ENCODE measurements around the gene NRG3. TPM values are rescaled to one million over a fixed set of nuclear protein-coding genes. Genes with fewer than 3 reads are reported as not detected.

NRG3 gene
- total RNA-seq, 2 experiments from 2014 or later = not detected

DNA sequence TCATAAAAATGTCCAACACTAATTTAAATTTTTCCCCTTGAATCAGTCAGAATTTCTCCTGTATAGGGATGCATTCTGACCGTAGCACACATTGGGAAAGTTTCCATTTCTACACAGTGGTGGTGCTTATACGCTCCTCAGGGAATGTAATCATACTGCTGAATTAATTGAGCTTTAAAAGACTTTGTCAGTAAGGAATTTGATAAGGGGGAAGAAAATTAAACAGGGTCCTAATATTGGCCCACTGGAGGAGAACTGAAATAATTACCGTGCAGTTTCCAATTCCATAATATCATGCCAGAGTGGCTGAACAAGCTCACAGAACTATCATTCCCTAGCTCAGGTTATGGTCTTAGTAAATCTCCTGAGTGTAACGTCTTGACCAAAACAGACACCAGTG lies 1041.9 kb downstream of the NRG3 start:
- Histone ChIP-seq H3K27me3 (ENCODE audit: control insufficient read depth in 1 of 2, insufficient read depth in 2 of 2, low read length in 2 of 2) (no peaks in the 10 kb centered on the region), H3K27ac (ENCODE audit: low read depth in 1 of 2, low read length in 2 of 2) (no peak overlapping the region), H3K9me3 (ENCODE audit: control insufficient read depth in 1 of 2, insufficient read depth in 1 of 2, low read length in 2 of 2) (no peaks in the 10 kb centered on the region), H3K4me3 (ENCODE audit: low read length) (no peak overlapping the region), H3K36me3 (ENCODE audit: insufficient read depth, low read length) (no peaks in the 10 kb centered on the region), H3K4me1 (ENCODE audit: insufficient read depth, low read length) (no peaks in the 10 kb centered on the region)
- ATAC-seq (ENCODE audit: poor library complexity) = no peak
- TF ChIP-seq, protein P1, sequence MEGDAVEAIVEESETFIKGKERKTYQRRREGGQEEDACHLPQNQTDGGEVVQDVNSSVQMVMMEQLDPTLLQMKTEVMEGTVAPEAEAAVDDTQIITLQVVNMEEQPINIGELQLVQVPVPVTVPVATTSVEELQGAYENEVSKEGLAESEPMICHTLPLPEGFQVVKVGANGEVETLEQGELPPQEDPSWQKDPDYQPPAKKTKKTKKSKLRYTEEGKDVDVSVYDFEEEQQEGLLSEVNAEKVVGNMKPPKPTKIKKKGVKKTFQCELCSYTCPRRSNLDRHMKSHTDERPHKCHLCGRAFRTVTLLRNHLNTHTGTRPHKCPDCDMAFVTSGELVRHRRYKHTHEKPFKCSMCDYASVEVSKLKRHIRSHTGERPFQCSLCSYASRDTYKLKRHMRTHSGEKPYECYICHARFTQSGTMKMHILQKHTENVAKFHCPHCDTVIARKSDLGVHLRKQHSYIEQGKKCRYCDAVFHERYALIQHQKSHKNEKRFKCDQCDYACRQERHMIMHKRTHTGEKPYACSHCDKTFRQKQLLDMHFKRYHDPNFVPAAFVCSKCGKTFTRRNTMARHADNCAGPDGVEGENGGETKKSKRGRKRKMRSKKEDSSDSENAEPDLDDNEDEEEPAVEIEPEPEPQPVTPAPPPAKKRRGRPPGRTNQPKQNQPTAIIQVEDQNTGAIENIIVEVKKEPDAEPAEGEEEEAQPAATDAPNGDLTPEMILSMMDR (IDR thresholded peaks at IDR 0.05) = no peak
- Mint-ChIP-seq H3K4me1 (ENCODE audit: low read depth) (no peaks in the 10 kb centered on the region), H3K27me3 (no peaks in the 10 kb centered on the region), H3K36me3 (ENCODE audit: low read depth) (no peaks in the 10 kb centered on the region), H3K27ac (no peak overlapping the region), H3K9me3 (no peaks in the 10 kb centered on the region), H3K4me3 (no peak overlapping the region)
- POLR2A ChIA-PET = no interaction called here
- CTCF ChIA-PET = no interaction called here
- intact Hi-C loops (cut with DNase I, micrococcal nuclease) = no loop called here
- DNase-seq = no peak

DNA sequence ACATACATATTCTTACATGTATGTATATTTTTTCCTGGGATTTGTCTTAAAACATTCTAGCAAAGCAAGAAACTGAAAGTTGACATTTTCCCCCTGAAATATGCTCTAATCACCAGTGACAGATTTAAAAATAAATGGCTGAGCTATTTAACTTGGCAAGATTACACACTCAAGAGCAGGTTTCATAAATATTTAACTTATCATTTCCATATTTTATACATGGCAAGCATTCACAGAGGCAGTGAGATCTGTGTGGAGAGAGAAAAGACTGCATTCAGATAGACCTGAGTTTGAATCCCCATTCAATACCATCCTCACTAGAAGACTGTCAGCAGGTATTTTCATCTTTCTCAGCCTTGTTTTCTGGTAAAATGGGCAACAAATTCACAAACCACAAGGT lies 1043.0 kb downstream of the NRG3 start:
- POLR2A ChIA-PET = no interaction called here
- no peak overlapping the region for H3K4me3 Mint-ChIP-seq
- H3K9me3 Mint-ChIP-seq = peaks cover 7% of the 10 kb centered on the region
- no peaks in the 10 kb centered on the region for H3K27me3 ChIP-seq (ENCODE audit: control insufficient read depth in 1 of 2, insufficient read depth in 2 of 2, low read length in 2 of 2)
- H3K27ac Mint-ChIP-seq = no peak overlapping the region
- H3K27ac ChIP-seq (ENCODE audit: low read depth in 1 of 2, low read length in 2 of 2) = no peak overlapping the region
- no peaks in the 10 kb centered on the region for H3K4me1 ChIP-seq (ENCODE audit: insufficient read depth, low read length)
- no peaks in the 10 kb centered on the region for H3K4me1 Mint-ChIP-seq (ENCODE audit: low read depth)
- CTCF ChIA-PET = no interaction called here
- no peaks in the 10 kb centered on the region for H3K9me3 ChIP-seq (ENCODE audit: control insufficient read depth in 1 of 2, insufficient read depth in 1 of 2, low read length in 2 of 2)
- no peak overlapping the region for H3K4me3 ChIP-seq (ENCODE audit: low read length)
- intact Hi-C loops (cut with DNase I, micrococcal nuclease) = no loop called here
- DNase-seq = no peak
- no peaks in the 10 kb centered on the region for H3K27me3 Mint-ChIP-seq
- TF ChIP-seq, protein P1 (IDR thresholded peaks at IDR 0.05) = no peak
- H3K36me3 ChIP-seq (ENCODE audit: insufficient read depth, low read length) = no peaks in the 10 kb centered on the region
- ATAC-seq (ENCODE audit: poor library complexity) = no peak
- no peaks in the 10 kb centered on the region for H3K36me3 Mint-ChIP-seq (ENCODE audit: low read depth)

DNA sequence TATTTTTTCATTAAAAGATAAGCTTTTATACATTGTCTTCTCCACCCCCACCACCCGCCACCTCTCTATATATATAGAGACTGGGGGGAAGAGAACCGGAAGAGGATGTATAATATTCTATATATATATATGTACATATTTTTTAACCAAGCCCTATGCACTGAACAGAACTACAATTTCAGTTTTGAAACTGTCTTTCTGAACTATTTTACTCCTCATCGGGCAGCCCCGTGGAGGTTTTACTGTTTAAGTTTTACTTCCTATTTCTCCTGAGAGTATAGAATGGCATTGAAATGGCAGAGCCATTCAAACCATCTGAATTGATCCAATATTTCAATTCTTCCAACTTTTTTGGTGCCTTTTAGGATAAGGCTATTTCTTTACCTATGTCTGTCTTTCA lies 1047.1 kb downstream of the NRG3 start:
- Histone ChIP-seq H3K4me3 (ENCODE audit: low read length) (no peak overlapping the region), H3K9me3 (ENCODE audit: control insufficient read depth in 1 of 2, insufficient read depth in 1 of 2, low read length in 2 of 2) (peaks cover 0 to 3% of the 10 kb centered on the region in 2 experiments), H3K36me3 (ENCODE audit: insufficient read depth, low read length) (no peaks in the 10 kb centered on the region), H3K27ac (ENCODE audit: low read depth in 1 of 2, low read length in 2 of 2) (no peak overlapping the region), H3K4me1 (ENCODE audit: insufficient read depth, low read length) (no peaks in the 10 kb centered on the region), H3K27me3 (ENCODE audit: control insufficient read depth in 1 of 2, insufficient read depth in 2 of 2, low read length in 2 of 2) (no peaks in the 10 kb centered on the region)
- ATAC-seq (ENCODE audit: poor library complexity) = no peak
- CTCF ChIA-PET = no interaction called here
- intact Hi-C loops (cut with DNase I, micrococcal nuclease) = no loop called here
- Mint-ChIP-seq H3K4me3 (no peak overlapping the region), H3K4me1 (ENCODE audit: low read depth) (no peaks in the 10 kb centered on the region), H3K27ac (no peak overlapping the region), H3K36me3 (ENCODE audit: low read depth) (no peaks in the 10 kb centered on the region), H3K27me3 (no peaks in the 10 kb centered on the region), H3K9me3 (peaks cover 12% of the 10 kb centered on the region)
- TF ChIP-seq, protein P1 (IDR thresholded peaks at IDR 0.05) = no peak
- no peak for DNase-seq
- POLR2A ChIA-PET = no interaction called here
